ENCODE data around the gene SEMA3B.

DNA sequence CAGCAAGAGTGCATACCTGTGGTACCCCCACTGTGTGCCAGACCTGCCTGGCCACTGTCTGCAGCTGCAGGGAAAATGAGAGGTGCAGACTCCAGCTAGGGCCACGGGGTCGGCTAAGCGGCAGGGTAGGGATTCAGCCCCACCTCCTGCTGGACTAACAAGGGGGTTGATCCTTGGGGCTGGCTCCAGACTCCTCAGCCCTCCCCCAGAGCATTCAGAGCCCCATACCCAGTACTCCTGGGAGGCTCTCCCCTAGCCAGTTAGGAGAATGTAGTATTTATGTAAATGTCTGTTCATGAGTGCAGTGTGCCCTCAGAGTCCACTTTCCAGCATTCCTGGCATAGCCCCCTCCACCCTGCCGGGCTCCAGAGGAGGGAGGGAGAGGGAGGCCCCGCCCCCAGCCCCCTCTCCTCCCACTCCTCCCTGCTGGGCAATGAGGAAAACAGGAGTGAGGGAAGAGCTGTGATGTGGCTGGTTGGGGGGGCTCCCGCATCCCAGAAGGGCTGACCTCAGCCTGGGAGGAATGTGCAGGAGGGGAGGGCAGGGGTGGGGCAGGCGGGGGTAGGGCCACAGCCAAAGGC, 4.5 kb upstream of the SEMA3B start:
- TF ChIP-seq CTCF (optimal IDR thresholded peaks at IDR 0.05 in 1 of 3, IDR thresholded peaks at IDR 0.05 in 1 of 3, conservative IDR thresholded peaks at IDR 0.05 in 1 of 3; ENCODE audit: extremely low read depth in 1 of 3, insufficient read depth in 2 of 3, low read length in 3 of 3) (no peak), EZH2 (IDR thresholded peaks at IDR 0.05; ENCODE audit: low read length) (no peak)

Data from keratinocyte (primary cell).